ENCODE results near the gene IMMP2L. TPM values are rescaled to one million over a fixed set of nuclear protein-coding genes. Genes with fewer than 3 reads are reported as not detected.

Gene IMMP2L
- total RNA-seq, 4 donors from 2014 or later = 23.8 to 30.0 (median 27.7) TPM

- H3K4me1 ChIP-seq = no peaks in the 10 kb centered on the region
- WGBS, 2 donors = 78 to 86% methylated on average over 2 of the region's 2 CpGs
- no peaks in the 10 kb centered on the region for H3K9me3 ChIP-seq
- intact Hi-C loops (cut with DNase I) = no loop called here
- no peak for DNase-seq
- H3K36me3 ChIP-seq = no peaks in the 10 kb centered on the region
- H3K27me3 ChIP-seq = no peaks in the 10 kb centered on the region
- H3K4me3 ChIP-seq (replicated peaks in 1 of 3) = no peak overlapping the region
- TF ChIP-seq CTCF (IDR thresholded peaks at IDR 0.05) = no peak
- no peak for TF ChIP-seq POLR2A (IDR thresholded peaks at IDR 0.05)
- no peak overlapping the region for H3K27ac ChIP-seq
These were observed 174.3 kb downstream of the IMMP2L start for GRCh38 chr7:111388016-111388415.

GRCh38 chr7:111384065-111384891 is 178.0 kb downstream of the IMMP2L start:
- intact Hi-C loops (cut with DNase I) = no loop called here
- Histone ChIP-seq H3K9me3 (no peaks in the 10 kb centered on the region), H3K36me3 (no peaks in the 10 kb centered on the region), H3K27ac (no peak overlapping the region), H3K4me3 (replicated peaks in 1 of 3) (no peak overlapping the region), H3K4me1 (no peaks in the 10 kb centered on the region), H3K27me3 (no peaks in the 10 kb centered on the region)
- TF ChIP-seq CTCF (IDR thresholded peaks at IDR 0.05) = no peak
- TF ChIP-seq POLR2A (IDR thresholded peaks at IDR 0.05) = no peak
- WGBS, 2 donors = 92 to 96% methylated on average over 3 of the region's 3 CpGs
- DNase-seq = no peak

- intact Hi-C loops (cut with DNase I) = no loop called here
- Histone ChIP-seq H3K27me3 (no peaks in the 10 kb centered on the region), H3K4me1 (no peaks in the 10 kb centered on the region), H3K27ac (no peak overlapping the region), H3K4me3 (replicated peaks in 1 of 3) (no peak overlapping the region), H3K9me3 (no peaks in the 10 kb centered on the region), H3K36me3 (no peaks in the 10 kb centered on the region)
- no peak for TF ChIP-seq CTCF (IDR thresholded peaks at IDR 0.05)
- TF ChIP-seq POLR2A (IDR thresholded peaks at IDR 0.05) = no peak
- no peak for DNase-seq
- WGBS, 2 donors = 95 to 100% methylated on average over 3 of the region's 3 CpGs
These were observed 179.2 kb downstream of the IMMP2L start for GRCh38 chr7:111383133-111383532.

GRCh38 chr7:111381590-111381989 is 180.7 kb downstream of the IMMP2L start:
- Histone ChIP-seq H3K27ac (no peak overlapping the region), H3K36me3 (no peaks in the 10 kb centered on the region), H3K4me1 (no peaks in the 10 kb centered on the region), H3K27me3 (no peaks in the 10 kb centered on the region), H3K9me3 (no peaks in the 10 kb centered on the region), H3K4me3 (replicated peaks in 1 of 3) (no peak overlapping the region)
- DNase-seq = no peak
- 95 to 98% methylated on average over 2 of the region's 2 CpGs for WGBS, 2 donors
- no peak for TF ChIP-seq CTCF (IDR thresholded peaks at IDR 0.05)
- no peak for TF ChIP-seq POLR2A (IDR thresholded peaks at IDR 0.05)
- intact Hi-C loops (cut with DNase I) = no loop called here

GRCh38 chr7:111380945-111381344 is 181.3 kb downstream of the IMMP2L start:
- Histone ChIP-seq H3K9me3 (no peaks in the 10 kb centered on the region), H3K27me3 (no peaks in the 10 kb centered on the region), H3K27ac (no peak overlapping the region), H3K36me3 (no peaks in the 10 kb centered on the region), H3K4me3 (replicated peaks in 1 of 3) (no peak overlapping the region), H3K4me1 (no peaks in the 10 kb centered on the region)
- TF ChIP-seq CTCF (IDR thresholded peaks at IDR 0.05) (no peak), POLR2A (IDR thresholded peaks at IDR 0.05) (no peak)
- DNase-seq = no peak
- whole genome bisulfite sequencing, 2 donors = 90 to 93% methylated on average over 4 of the region's 4 CpGs
- intact Hi-C loops (cut with DNase I) = no loop called here

Measured in thyroid gland (tissue), 4 donors.